Trophoblast cell (in vitro differentiated cells and primary cell): Measurements from ENCODE around the gene BMPER.
A peak's percentile ranks its signal among the peaks of the same experiment; 100 is the strongest.

ENCODE experiments used
- DNase-seq, 2 donors: peaks; one replicate each; pipeline ENCODE4 v3.0.0-alpha.2; 2016
- H2AFZ ChIP-seq: 2 replicates; pipeline ENCODE4 v1.6.1; 2013; ENCODE audit warnings: low read length, moderate library complexity, mild to moderate bottlenecking; ENCODE audit not compliant: insufficient read depth, poor library complexity
- H2AK5ac ChIP-seq: 2 replicates; pipeline ENCODE4 v1.6.1; 2013; ENCODE audit warnings: mild to moderate bottlenecking, low read length
- H2BK120ac ChIP-seq: 2 replicates; pipeline ENCODE4 v1.6.1; 2013; ENCODE audit warnings: low read length, mild to moderate bottlenecking, moderate library complexity; ENCODE audit not compliant: insufficient read depth, poor library complexity
- H2BK12ac ChIP-seq: 2 replicates; pipeline ENCODE4 v1.6.1; 2013; ENCODE audit warnings: mild to moderate bottlenecking, low read length, moderate library complexity
- H2BK5ac ChIP-seq: 2 replicates; pipeline ENCODE4 v1.6.1; 2013; ENCODE audit warnings: low read length, low read depth, moderate library complexity, mild to moderate bottlenecking; ENCODE audit not compliant: poor library complexity
- H3K14ac ChIP-seq: 2 replicates; pipeline ENCODE4 v1.6.1; 2013; ENCODE audit warnings: mild to moderate bottlenecking, low read length
- H3K18ac ChIP-seq: 2 replicates; pipeline ENCODE4 v1.6.1; 2013; ENCODE audit warnings: mild to moderate bottlenecking, low read length
- H3K23ac ChIP-seq: 2 replicates; pipeline ENCODE4 v1.6.1; 2013; ENCODE audit warnings: low read length
- H3K27ac ChIP-seq: 2 replicates; pipeline ENCODE4 v1.5.1; 2013; ENCODE audit warnings: low read depth, mild to moderate bottlenecking, inconsistent platforms, low read length, moderate library complexity
- H3K27me3 ChIP-seq: 2 replicates; pipeline ENCODE4 v1.6.1; 2013; ENCODE audit warnings: inconsistent platforms, mild to moderate bottlenecking, low read length, moderate library complexity; ENCODE audit not compliant: insufficient read depth
- H3K36me3 ChIP-seq, 2 experiments: 1 replicate in 1 of 2; 2 replicates in 1 of 2; pipeline ENCODE4 v1.6.1; 2013; ENCODE audit warnings: low read length in 2 of 2, mild to moderate bottlenecking in 2 of 2, moderate library complexity in 1 of 2; ENCODE audit not compliant: insufficient read depth in 2 of 2, control insufficient read depth in 1 of 2
- H3K4ac ChIP-seq: 2 replicates; pipeline ENCODE4 v1.6.1; 2013; ENCODE audit warnings: low read depth, mild to moderate bottlenecking, low read length, moderate library complexity
- H3K4me1 ChIP-seq, 2 experiments: 1 replicate in 1 of 2; 2 replicates in 1 of 2; pipeline ENCODE4 v1.6.1; 2013; ENCODE audit warnings: low read length in 2 of 2, mild to moderate bottlenecking in 2 of 2, moderate library complexity in 1 of 2; ENCODE audit not compliant: insufficient read depth in 2 of 2, control insufficient read depth in 1 of 2
- H3K4me2 ChIP-seq: 2 replicates; pipeline ENCODE4 v1.6.1; 2013; ENCODE audit warnings: inconsistent platforms, mild to moderate bottlenecking, low read length, moderate library complexity
- H3K4me3 ChIP-seq: 2 replicates; pipeline ENCODE4 v1.5.1; 2013; ENCODE audit warnings: mild to moderate bottlenecking, low read depth, low read length, inconsistent platforms
- H3K79me1 ChIP-seq: one replicate; pipeline ENCODE4 v1.6.1; 2013; ENCODE audit warnings: low read length
- H3K79me2 ChIP-seq: 2 replicates; pipeline ENCODE4 v1.6.1; 2013; ENCODE audit warnings: low read length, mild to moderate bottlenecking; ENCODE audit not compliant: control insufficient read depth, insufficient read depth, poor library complexity
- H3K9ac ChIP-seq: 2 replicates; pipeline ENCODE4 v1.6.1; 2013; ENCODE audit warnings: mild to moderate bottlenecking, low read length
- H3K9me3 ChIP-seq: 2 replicates; pipeline ENCODE4 v1.6.1; 2013; ENCODE audit warnings: low read depth, mild to moderate bottlenecking, control low read depth, inconsistent platforms, low read length; ENCODE audit not compliant: insufficient read depth
- H4K12ac ChIP-seq: 2 replicates; pipeline ENCODE4 v1.6.1; 2013; ENCODE audit warnings: low read depth, mild to moderate bottlenecking, low read length, moderate library complexity
- H4K8ac ChIP-seq: 2 replicates; pipeline ENCODE4 v1.6.1; 2013; ENCODE audit warnings: low read depth, mild to moderate bottlenecking, low read length, moderate library complexity
- H4K91ac ChIP-seq: one replicate; pipeline ENCODE4 v1.6.1; 2013; ENCODE audit warnings: low read depth, mild to moderate bottlenecking, low read length, moderate library complexity
- WGBS: extraction: QIAGEN DNeasy Blood & Tissue Kit; methylation state at CpG from one replicate; pipeline ENCODE4 v1.1.7; 2013; ENCODE audit warnings: missing lambda C conversion rate; ENCODE audit not compliant: insufficient read length, insufficient coverage; ENCODE audit errors: extremely low coverage; 5-methylcytosine and 5-hydroxymethylcytosine counted together

The BMPER gene

GRCh38 chr7:34086064-34086463, 180.7 kb downstream of the BMPER start:
- Histone ChIP-seq H3K4me3 (no peak overlapping the region), H2BK5ac (no peak overlapping the region)
- WGBS: no CpG with 5 or more reads among the region's 5 CpGs

GRCh38 chr7:34086981-34087380, 181.6 kb downstream of the BMPER start:
- Histone ChIP-seq H3K4me1 (no peaks in the 10 kb centered on the region), H3K4ac (no peak overlapping the region), H3K9me3 (no peaks in the 10 kb centered on the region), H2AK5ac (no peak overlapping the region), H3K79me1 (no peaks in the 10 kb centered on the region), H3K18ac (no peak overlapping the region), H3K79me2 (no peaks in the 10 kb centered on the region), H4K12ac (no peak overlapping the region), H2BK5ac (no peak overlapping the region), H2BK120ac (no peak overlapping the region), H3K36me3 (no peaks in the 10 kb centered on the region), H4K91ac (no peak overlapping the region), H3K4me3 (no peak overlapping the region), H3K27ac (no peak overlapping the region), H4K8ac (no peak overlapping the region), H3K4me2 (no peak overlapping the region), H2AFZ (no peak overlapping the region), H2BK12ac (no peak overlapping the region), H3K27me3 (no peaks in the 10 kb centered on the region), H3K23ac (no peak overlapping the region), H3K14ac (no peak overlapping the region), H3K9ac (no peak overlapping the region)
- no CpG with 5 or more reads among the region's 5 CpGs for WGBS
- DNase-seq: no peak

More at GRCh38 chr7:34086064-34086463, 180.7 kb downstream of the BMPER start:
- peak; percentile 79 to 91 for DNase-seq
- no peak overlapping the region for H3K18ac ChIP-seq
- H2AK5ac ChIP-seq: no peak overlapping the region
- no peak overlapping the region for H3K23ac ChIP-seq
- H3K27ac ChIP-seq: no peak overlapping the region
- no peak overlapping the region for H4K91ac ChIP-seq
- no peaks in the 10 kb centered on the region for H3K9me3 ChIP-seq
- no peak overlapping the region for H2BK120ac ChIP-seq
- no peaks in the 10 kb centered on the region for H3K79me2 ChIP-seq
- H3K4me1 ChIP-seq: no peaks in the 10 kb centered on the region
- no peaks in the 10 kb centered on the region for H3K79me1 ChIP-seq
- H3K27me3 ChIP-seq: no peaks in the 10 kb centered on the region
- no peak overlapping the region for H3K4me2 ChIP-seq
- no peak overlapping the region for H3K14ac ChIP-seq
- no peak overlapping the region for H4K8ac ChIP-seq
- no peak overlapping the region for H4K12ac ChIP-seq
- no peaks in the 10 kb centered on the region for H3K36me3 ChIP-seq
- H2BK12ac ChIP-seq: no peak overlapping the region
- no peak overlapping the region for H3K9ac ChIP-seq
- H3K4ac ChIP-seq: no peak overlapping the region
- H2AFZ ChIP-seq: no peak overlapping the region

- no peaks in the 10 kb centered on the region for H3K79me2 ChIP-seq
- no CpG with 5 or more reads among the region's 10 CpGs for WGBS
- no peak overlapping the region for H3K23ac ChIP-seq
- H4K8ac ChIP-seq: no peak overlapping the region
- H2BK5ac ChIP-seq: no peak overlapping the region
- no peaks in the 10 kb centered on the region for H3K27me3 ChIP-seq
- no peak overlapping the region for H3K27ac ChIP-seq
- no peak overlapping the region for H3K4me3 ChIP-seq
- H4K12ac ChIP-seq: no peak overlapping the region
- no peak overlapping the region for H3K4me2 ChIP-seq
- H2AK5ac ChIP-seq: no peak overlapping the region
- H2AFZ ChIP-seq: no peak overlapping the region
- H3K4me1 ChIP-seq: no peaks in the 10 kb centered on the region
- H3K18ac ChIP-seq: no peak overlapping the region
- peaks cover 2% of the 10 kb centered on the region for H3K9me3 ChIP-seq
- no peaks in the 10 kb centered on the region for H3K79me1 ChIP-seq
- peak; percentile 39 to 71 for DNase-seq
- H2BK120ac ChIP-seq: no peak overlapping the region
- H3K9ac ChIP-seq: no peak overlapping the region
- H3K36me3 ChIP-seq: no peaks in the 10 kb centered on the region
- H3K14ac ChIP-seq: no peak overlapping the region
- no peak overlapping the region for H2BK12ac ChIP-seq
- no peak overlapping the region for H3K4ac ChIP-seq
- no peak overlapping the region for H4K91ac ChIP-seq
Observed at GRCh38 chr7:34087892-34088891, 182.9 kb downstream of the BMPER start.

- H3K23ac ChIP-seq: no peak overlapping the region
- no peak overlapping the region for H4K8ac ChIP-seq
- H3K79me2 ChIP-seq: no peaks in the 10 kb centered on the region
- H2AFZ ChIP-seq: no peak overlapping the region
- H2BK5ac ChIP-seq: no peak overlapping the region
- no peak overlapping the region for H2BK12ac ChIP-seq
- no peaks in the 10 kb centered on the region for H3K27me3 ChIP-seq
- no peak overlapping the region for H3K9ac ChIP-seq
- no peak overlapping the region for H3K14ac ChIP-seq
- H3K79me1 ChIP-seq: no peaks in the 10 kb centered on the region
- H2BK120ac ChIP-seq: no peak overlapping the region
- no peak overlapping the region for H3K4me2 ChIP-seq
- no peak overlapping the region for H4K12ac ChIP-seq
- peaks cover 2% of the 10 kb centered on the region for H3K9me3 ChIP-seq
- H3K4ac ChIP-seq: no peak overlapping the region
- WGBS: no CpG with 5 or more reads among the region's 5 CpGs
- no peaks in the 10 kb centered on the region for H3K36me3 ChIP-seq
- DNase-seq: no peak
- no peak overlapping the region for H3K4me3 ChIP-seq
- H3K4me1 ChIP-seq: no peaks in the 10 kb centered on the region
- no peak overlapping the region for H3K18ac ChIP-seq
- no peak overlapping the region for H3K27ac ChIP-seq
- H2AK5ac ChIP-seq: no peak overlapping the region
- H4K91ac ChIP-seq: no peak overlapping the region
Observed at GRCh38 chr7:34090816-34091215, 185.5 kb downstream of the BMPER start.
